ENCODE data around the gene LMNTD2. TPM values are rescaled to one million over a fixed set of nuclear protein-coding genes. Genes with fewer than 3 reads are reported as not detected.
A peak's percentile ranks its signal among the peaks of the same experiment; 100 is the strongest.
"Not testable (repeated sequence)": the region's sequence is repeated elsewhere in the genome, so short reads cannot be mapped to it uniquely, and the experiment has no call there.

Gene LMNTD2
- total RNA-seq, 4 donors from 2014 or later = 0.95 to 5.5 (median 1.7) TPM

DNA sequence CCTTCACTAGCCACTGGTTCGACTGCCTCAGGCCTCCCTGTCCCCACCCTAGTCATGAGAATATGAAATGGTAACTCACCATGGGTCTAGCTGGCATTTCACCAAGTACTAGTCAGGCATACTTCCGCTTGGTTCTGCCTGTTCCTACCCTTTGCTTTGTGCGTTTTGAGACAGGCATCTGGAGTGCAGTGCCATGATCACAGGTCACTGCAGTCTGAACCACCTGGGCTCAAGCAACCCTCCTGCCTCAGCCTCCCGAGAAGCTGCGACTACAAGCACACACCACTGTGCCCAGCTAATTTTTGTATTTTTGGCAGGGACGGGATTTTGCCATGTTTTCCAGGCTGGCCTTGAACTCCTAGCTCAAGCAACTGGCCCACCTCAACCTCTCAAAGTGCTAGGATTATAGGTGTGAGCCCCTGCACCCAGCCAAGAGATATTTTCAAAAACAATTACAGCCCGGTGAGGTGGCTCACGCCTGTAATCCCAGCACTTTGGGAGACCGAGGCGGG, 39.3 kb downstream of the LMNTD2 start:
- ATAC-seq (ENCODE audit: low FRiP score) = no peak
- DNase-seq (ENCODE audit: low spot score) = no peak
- TF ChIP-seq CTCF (IDR thresholded peaks at IDR 0.05) = no peak

GRCh38 chr11:520428-521176, 39.9 kb downstream of the LMNTD2 start:
- no peak for DNase-seq (ENCODE audit: low spot score)
- ATAC-seq (ENCODE audit: low FRiP score) = no peak
- TF ChIP-seq CTCF (IDR thresholded peaks at IDR 0.05) = no peak

DNA sequence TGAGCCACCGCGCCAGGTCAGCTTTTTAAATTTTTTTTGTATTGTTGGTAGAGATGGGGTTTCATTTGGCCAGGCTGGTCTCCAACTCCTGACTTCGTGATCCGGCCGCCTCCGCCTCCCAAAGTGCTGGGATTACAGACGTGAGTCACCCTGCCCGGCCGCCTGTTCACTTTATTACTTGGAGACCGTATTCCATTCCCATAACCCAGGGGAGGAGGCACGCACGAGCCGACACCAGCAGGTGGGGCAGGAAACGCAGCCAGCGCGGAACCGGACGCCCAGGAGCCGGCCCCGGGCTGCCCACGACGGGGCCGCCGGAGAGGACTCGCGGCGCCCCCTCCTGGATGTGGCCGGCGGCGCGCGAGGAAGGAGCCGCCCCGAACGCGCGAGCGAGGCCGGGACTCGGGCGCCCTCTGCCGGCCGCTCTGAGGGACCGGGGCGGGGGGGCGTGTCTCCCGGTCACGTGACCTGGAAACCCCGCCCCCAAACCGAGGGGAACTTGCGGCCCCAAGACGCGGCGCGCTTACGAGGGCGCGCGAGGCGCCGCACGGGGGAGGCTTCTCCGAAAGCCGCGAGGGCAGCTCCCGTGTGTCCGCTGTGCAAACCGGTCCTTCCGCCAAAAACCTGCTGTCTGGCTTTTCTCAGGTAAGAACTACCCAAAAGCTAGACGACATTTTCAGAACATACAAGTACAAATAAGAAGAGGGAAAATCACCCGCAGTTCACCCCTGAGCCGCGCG, 41.9 kb downstream of the LMNTD2 start:
- DNase-seq (ENCODE audit: low spot score) = peak; percentile 78
- peak in 2 of 3 donors; percentile 95 to 100 for TF ChIP-seq CTCF (IDR thresholded peaks at IDR 0.05)
- ATAC-seq (ENCODE audit: low FRiP score) = peak; percentile 100

- not testable (repeated sequence) for ATAC-seq (ENCODE audit: low FRiP score); DNase-seq (ENCODE audit: low spot score)
Observed at GRCh38 chr11:516918-517685, 43.4 kb downstream of the LMNTD2 start.

DNA sequence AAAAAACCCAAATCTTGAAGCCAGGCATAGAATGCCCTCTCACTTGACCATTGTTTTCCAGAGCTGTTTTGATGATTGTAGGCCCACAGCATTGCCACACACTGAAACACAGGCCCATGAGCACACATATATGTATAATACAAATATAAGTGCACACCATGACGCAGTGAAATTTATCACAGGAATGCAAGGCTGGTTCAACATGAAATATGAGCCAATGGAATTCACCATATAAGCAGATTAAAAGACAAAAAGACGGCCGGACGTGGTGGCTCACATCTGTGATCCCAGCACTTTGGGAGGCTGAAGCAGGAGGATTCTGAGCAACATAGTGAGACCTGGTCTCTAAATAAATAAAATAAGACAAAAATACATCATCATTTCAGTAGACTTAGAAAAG, 44.1 kb downstream of the LMNTD2 start:
- no peak for DNase-seq (ENCODE audit: low spot score)
- ATAC-seq (ENCODE audit: low FRiP score) = no peak
- no peak for TF ChIP-seq CTCF (IDR thresholded peaks at IDR 0.05)

- DNase-seq (ENCODE audit: low spot score) (no peak), ATAC-seq (ENCODE audit: low FRiP score) (no peak)
- TF ChIP-seq CTCF (IDR thresholded peaks at IDR 0.05) = no peak
Observed at GRCh38 chr11:515131-515530, 45.4 kb downstream of the LMNTD2 start.

DNA sequence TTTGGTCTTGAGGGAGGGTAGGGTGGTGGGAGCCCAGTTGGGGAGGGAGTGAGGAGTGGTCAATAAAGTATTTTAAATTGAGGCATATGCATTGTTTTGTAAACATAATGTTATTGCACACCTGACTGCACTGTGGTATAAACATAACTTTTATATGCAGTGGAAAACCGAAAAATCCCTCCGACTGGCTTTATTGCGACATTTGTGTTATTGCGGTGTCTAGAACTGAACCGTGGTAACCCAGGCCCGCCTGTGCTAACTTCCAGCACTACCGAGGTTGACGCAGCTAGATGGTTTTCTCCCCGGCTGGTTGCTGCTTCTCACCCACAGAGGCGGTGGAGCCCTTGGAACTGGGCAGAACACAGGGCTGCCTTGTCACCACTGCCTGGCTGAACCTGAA, 45.9 kb downstream of the LMNTD2 start:
- DNase-seq (ENCODE audit: low spot score) = no peak
- ATAC-seq (ENCODE audit: low FRiP score) = no peak
- TF ChIP-seq CTCF (IDR thresholded peaks at IDR 0.05) = no peak
